Neural cell (in vitro differentiated cells): ENCODE data around the gene LAGE3.

ENCODE experiments used
- CTCF ChIP-seq: fragments of 450-650 bp; IDR thresholded peaks from 2 replicates; pipeline ENCODE4 v1.5.1; 2014; ENCODE audit warnings: antibody characterized with exemption, mild to moderate bottlenecking, moderate library complexity; ENCODE audit not compliant: poor library complexity, severe bottlenecking
- EP300 ChIP-seq: fragments of 450-650 bp; conservative IDR thresholded peaks from 2 replicates; pipeline ENCODE4 v1.6.1; 2014; ENCODE audit warnings: antibody characterized with exemption, mild to moderate bottlenecking, moderate library complexity; ENCODE audit not compliant: poor library complexity, severe bottlenecking
- EZH2 ChIP-seq: fragments of 200-600, 300-800 bp; shearing (Covaris generic), sonication (generic); IDR thresholded peaks from 2 replicates; pipeline ENCODE4 v1.6.1; 2014; ENCODE audit warnings: antibody characterized with exemption, low read length, borderline replicate concordance, mild to moderate bottlenecking; ENCODE audit not compliant: insufficient read depth, poor library complexity, severe bottlenecking
- MXI1 ChIP-seq: fragments of 450-650 bp; conservative IDR thresholded peaks from 2 replicates; pipeline ENCODE4 v1.6.1; 2014; ENCODE audit warnings: antibody characterized with exemption, mild to moderate bottlenecking; ENCODE audit not compliant: poor library complexity, severe bottlenecking
- RAD21 ChIP-seq: fragments of 450-650 bp; conservative IDR thresholded peaks from 2 replicates; pipeline ENCODE4 v1.6.1; 2014; ENCODE audit warnings: antibody characterized with exemption, mild to moderate bottlenecking, moderate library complexity
- REST ChIP-seq: IDR thresholded peaks from 2 replicates; pipeline ENCODE4 v1.6.1; 2012; ENCODE audit warnings: borderline replicate concordance

- TF ChIP-seq CTCF (no peak), EZH2 (no peak), MXI1 (no peak), REST (no peak), RAD21 (no peak), EP300 (no peak)
These were observed 6.1 kb downstream of the LAGE3 start for GRCh38 chrX:154472685-154473632.
